Muscle of back (tissue), 11 donors: ENCODE results near the gene HNMT. TPM values are rescaled to one million over a fixed set of nuclear protein-coding genes. Genes with fewer than 3 reads are reported as not detected.
A peak's percentile ranks its signal among the peaks of the same experiment; 100 is the strongest.
"Not testable (repeated sequence)": the region's sequence is repeated elsewhere in the genome, so short reads cannot be mapped to it uniquely, and the experiment has no call there.

ENCODE experiments used
- DNase-seq, 3 donors: peaks; one replicate each; pipeline versions ENCODE4 v3.0.0 to v3.0.0-alpha.2; 2013
- polyA plus RNA-seq, 10 donors: library from polyadenylated mRNA; unstranded; fragments of 120-200 nt; gene quantifications; one replicate each; pipeline ENCODE4 v1.2.1, GENCODE V29; 2013; ENCODE audit not compliant: insufficient read length in 10 of 10

HNMT gene
- polyA plus RNA-seq, 10 donors, result 19.5 to 27.8 (median 22.6) TPM

- no peak for DNase-seq
These were observed 72.8 kb downstream of the HNMT start for GRCh38 chr2:138037090-138037489.

GRCh38 chr2:138040616-138041015 is 76.3 kb downstream of the HNMT start:
- no peak for DNase-seq

- DNase-seq, result no peak
These were observed 78.0 kb downstream of the HNMT start for GRCh38 chr2:138042311-138042710.

GRCh38 chr2:138043588-138043987 is 79.3 kb downstream of the HNMT start:
- not testable (repeated sequence) for DNase-seq

GRCh38 chr2:138058427-138058826 is 94.2 kb downstream of the HNMT start:
- no peak for DNase-seq

GRCh38 chr2:138059487-138060300 is 95.4 kb downstream of the HNMT start:
- peak in 2 of 3 donors; percentile 9 to 10 for DNase-seq

DNA sequence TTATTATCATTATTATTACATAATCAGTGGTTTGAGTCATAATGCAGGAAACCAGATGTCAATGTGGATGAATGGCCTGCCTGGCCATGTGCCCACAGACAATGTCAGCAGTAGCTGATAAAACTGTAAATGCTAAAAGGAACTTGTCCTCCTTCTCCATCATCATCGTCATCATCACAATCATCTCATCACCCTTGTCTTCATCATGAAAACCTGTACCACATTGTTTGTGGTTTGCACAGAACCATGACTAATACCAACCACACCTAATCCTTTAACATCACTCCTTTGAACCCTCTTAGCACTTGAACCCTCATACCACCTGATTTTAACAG is 96.0 kb downstream of the HNMT start:
- DNase-seq, result peak; percentile 34 to 61 (median 53)

GRCh38 chr2:138061961-138062360 is 97.7 kb downstream of the HNMT start:
- no peak for DNase-seq

GRCh38 chr2:138063181-138063580 is 98.9 kb downstream of the HNMT start:
- DNase-seq, result no peak
